HCT116 (cell line): Measurements from ENCODE around the gene EDA2R. TPM values are rescaled to one million over a fixed set of nuclear protein-coding genes. Genes with fewer than 3 reads are reported as not detected.

ENCODE experiments used
- ATAC-seq: fragments of 200-7000 bp; cut with Tn5 transposase; 2 replicates; pipeline ENCODE4 v1.9.1; 2020; ENCODE audit warnings: mild to moderate bottlenecking, moderate library complexity
- BruUV-seq: library from RNA; stranded (reverse); fragments of 400-500 nt; replicated peaks from 2 replicates; lab custom pipeline; 2021; lab: Mats Ljungman, UMichigan
- CTCF ChIA-PET: fragments of 300-600 bp; sonication (Branson Sonifier 250); formaldehyde crosslinking; loops from one replicate; lab custom pipeline; 2021; ENCODE audit warnings: antibody characterized with exemption; lab: Charles Lee
- POLR2A ChIA-PET: fragments of 300-600, 350-600 bp; sonication (Branson Sonifier 250); formaldehyde crosslinking; loops from one replicate; lab custom pipeline; 2021; ENCODE audit warnings: antibody characterized with exemption; lab: Charles Lee
- RAD21 ChIA-PET, 2 experiments: fragments of 300-600 bp; sonication (Branson Sonifier 250); formaldehyde crosslinking; loops; one replicate each; lab custom pipeline; 2023; ENCODE audit warnings: low total read pairs in 2 of 2; ENCODE audit not compliant: uncharacterized antibody in 2 of 2, unreplicated experiment in 2 of 2, low non-redundant PET in 1 of 2; lab: Charles Lee
- DNase-seq: peaks from one replicate; pipeline ENCODE4 v3.0.0-alpha.2; 2010; ENCODE audit warnings: low read depth, low spot score
- H2AFZ ChIP-seq: fragments of 200-600 bp; shearing (Covaris generic), sonication (generic); 2 replicates; pipeline ENCODE4 v1.6.1; 2017; ENCODE audit warnings: low read depth, mixed run types, mixed read lengths, antibody characterized with exemption, low read length; ENCODE audit not compliant: poor library complexity, severe bottlenecking
- H3K27ac ChIP-seq: 2 replicates; pipeline ENCODE4 v1.5.1; 2012; ENCODE audit warnings: low read depth, low read length
- H3K27me3 ChIP-seq: fragments of 200-600 bp; sonication (generic); 2 replicates; pipeline ENCODE4 v1.6.1; 2016; ENCODE audit warnings: mixed run types, low read length, mixed read lengths; ENCODE audit not compliant: insufficient read depth
- H3K36me3 ChIP-seq, 2 experiments: fragments of 200-500 bp in 1 of 2; fragments of 200-600 bp in 1 of 2; sonication (Bioruptor generic) in 1 of 2; sonication (generic) in 1 of 2; 2 replicates each; pipeline versions ENCODE4 v1.5.1 to v1.6.1; 2014 to 2016; ENCODE audit warnings: low read length in 2 of 2, inconsistent platforms in 1 of 2, mixed read lengths in 1 of 2, mixed run types in 1 of 2; ENCODE audit not compliant: insufficient read depth in 2 of 2, control insufficient read depth in 1 of 2
- H3K4me1 ChIP-seq, 2 experiments: fragments of 200-600 bp in 1 of 2; sonication (generic) in 1 of 2; 2 replicates each; pipeline versions ENCODE4 v1.5.1 to v1.6.1; 2012 to 2017; ENCODE audit warnings: low read length in 2 of 2, inconsistent platforms in 1 of 2, mild to moderate bottlenecking in 1 of 2, mixed read lengths in 1 of 2, mixed run types in 1 of 2, moderate library complexity in 1 of 2; ENCODE audit not compliant: insufficient read depth in 2 of 2, control insufficient read depth in 1 of 2
- H3K4me2 ChIP-seq: fragments of 200-600 bp; sonication (generic); 2 replicates; pipeline ENCODE4 v1.6.1; 2017; ENCODE audit warnings: mixed run types, low read length, mixed read lengths
- H3K4me3 ChIP-seq, 2 experiments: fragments of 200-600 bp in 1 of 2; sonication (generic) in 1 of 2; replicated peaks in 1 of 2; 2 replicates each; pipeline ENCODE4 v1.5.1; 2011 to 2016; ENCODE audit warnings: low read length in 2 of 2, control low read depth in 1 of 2, low read depth in 1 of 2, mild to moderate bottlenecking in 1 of 2, mixed read lengths in 1 of 2, mixed run types in 1 of 2
- H3K79me2 ChIP-seq: fragments of 200-600 bp; sonication (generic); 2 replicates; pipeline ENCODE4 v1.6.1; 2017; ENCODE audit warnings: mild to moderate bottlenecking, mixed run types, low read length, moderate library complexity, mixed read lengths; ENCODE audit not compliant: insufficient read depth
- H3K9ac ChIP-seq: fragments of 200-600 bp; sonication (generic); 2 replicates; pipeline ENCODE4 v1.6.1; 2016; ENCODE audit warnings: low read length, mixed read lengths
- H3K9me2 ChIP-seq: fragments of 200-600 bp; sonication (generic), shearing (Covaris generic); 2 replicates; pipeline ENCODE4 v1.6.1; 2017; ENCODE audit warnings: mixed run types, mild to moderate bottlenecking, moderate library complexity; ENCODE audit not compliant: insufficient read depth
- H3K9me3 ChIP-seq, 2 experiments: fragments of 200-500 bp in 1 of 2; fragments of 200-600 bp in 1 of 2; sonication (Bioruptor generic) in 1 of 2; sonication (generic) in 1 of 2; 2 replicates each; pipeline ENCODE4 v1.6.1; 2014 to 2017; ENCODE audit warnings: low read length in 2 of 2, mixed read lengths in 2 of 2, inconsistent platforms in 1 of 2, low read depth in 1 of 2, mild to moderate bottlenecking in 1 of 2, mixed run types in 1 of 2, moderate library complexity in 1 of 2; ENCODE audit not compliant: control insufficient read depth in 1 of 2, insufficient read depth in 1 of 2
- H4K20me1 ChIP-seq: fragments of 200-600 bp; sonication (generic), shearing (Covaris generic); 2 replicates; pipeline ENCODE4 v1.6.1; 2017; ENCODE audit warnings: mixed run types, mild to moderate bottlenecking, moderate library complexity; ENCODE audit not compliant: insufficient read depth
- ATF3 ChIP-seq: IDR thresholded peaks from 2 replicates; pipeline ENCODE4 v1.6.1; 2012
- CBX3 ChIP-seq: IDR thresholded peaks from 2 replicates; pipeline ENCODE4 v1.6.1; 2012; ENCODE audit warnings: low read depth
- CEBPB ChIP-seq: IDR thresholded peaks from 2 replicates; pipeline ENCODE4 v1.6.1; 2012; ENCODE audit warnings: low read depth
- EGR1 ChIP-seq: IDR thresholded peaks from 2 replicates; pipeline ENCODE4 v1.6.1; 2012; ENCODE audit warnings: low read depth
- ELF1 ChIP-seq: IDR thresholded peaks from 2 replicates; pipeline ENCODE4 v1.6.1; 2012; ENCODE audit warnings: low read depth, borderline replicate concordance
- EZH2phosphoT487 ChIP-seq: fragments of 200-600 bp; IDR thresholded peaks from 2 replicates; pipeline ENCODE4 v1.6.1; 2018; ENCODE audit warnings: antibody characterized with exemption, borderline replicate concordance
- FOSL1 ChIP-seq: IDR thresholded peaks from 2 replicates; pipeline ENCODE4 v1.6.1; 2012; ENCODE audit warnings: low read depth
- MAX ChIP-seq: IDR thresholded peaks from 2 replicates; pipeline ENCODE4 v1.6.1; 2012
- POLR2A ChIP-seq: IDR thresholded peaks from 2 replicates; pipeline ENCODE4 v1.7.0; 2011; ENCODE audit warnings: borderline replicate concordance; ENCODE audit not compliant: insufficient read depth, insufficient read length; ENCODE audit errors: extremely low read depth
- POLR2AphosphoS5 ChIP-seq: IDR thresholded peaks from 2 replicates; pipeline ENCODE4 v1.6.1; 2011; ENCODE audit warnings: mild to moderate bottlenecking, low read depth, low read length, moderate library complexity
- RAD21 ChIP-seq: IDR thresholded peaks from 2 replicates; pipeline ENCODE4 v1.6.1; 2012; ENCODE audit warnings: low read depth, mild to moderate bottlenecking
- REST ChIP-seq: IDR thresholded peaks from 2 replicates; pipeline ENCODE4 v1.6.1; 2012; ENCODE audit warnings: low read depth
- SIN3A ChIP-seq: IDR thresholded peaks from 2 replicates; pipeline ENCODE4 v1.6.1; 2012; ENCODE audit warnings: low read depth
- SRF ChIP-seq: IDR thresholded peaks from 2 replicates; pipeline ENCODE4 v1.6.1; 2012; ENCODE audit warnings: low read depth
- TCF7L2 ChIP-seq: IDR thresholded peaks from 2 replicates; pipeline ENCODE4 v1.7.0; 2011; ENCODE audit warnings: borderline replicate concordance, inconsistent platforms; ENCODE audit not compliant: insufficient read depth, insufficient read length; ENCODE audit errors: extremely low read depth
- YY1 ChIP-seq: IDR thresholded peaks from 2 replicates; pipeline ENCODE4 v1.6.1; 2011; ENCODE audit warnings: low read length, low read depth, moderate library complexity, mild to moderate bottlenecking; ENCODE audit not compliant: insufficient replicate concordance; ENCODE audit errors: extremely low read depth
- ZFX ChIP-seq: fragments of 450-650 bp; IDR thresholded peaks from 2 replicates; pipeline ENCODE4 v1.6.1; 2017
- ZNF274 ChIP-seq: fragments of 200-500 bp; sonication (Bioruptor generic); IDR thresholded peaks from 2 replicates; pipeline ENCODE4 v1.6.1; 2014; ENCODE audit warnings: mild to moderate bottlenecking, low read depth, low read length, inconsistent platforms
- intact Hi-C: fragments of 100-400 bp; cut with micrococcal nuclease; formaldehyde crosslinking; loops from 2 replicates; pipeline ENCODE4 v1.10.0; 2022
- total RNA-seq: library from RNA; stranded (reverse); gene quantifications from one replicate; pipeline ENCODE4 v1.2.1, GENCODE V29; 2021; ENCODE audit not compliant: unreplicated experiment

The EDA2R gene
- total RNA-seq, 1 experiment from 2014 or later: not detected

GRCh38 chrX:66633541-66633940 is 5.3 kb downstream of the EDA2R start:
- BruUV-seq: no TSS peak
- Histone ChIP-seq H3K27ac (no peak overlapping the region), H3K79me2 (no peaks in the 10 kb centered on the region), H4K20me1 (no peaks in the 10 kb centered on the region), H2AFZ (no peak overlapping the region), H3K9me3 (no peaks in the 10 kb centered on the region), H3K4me3 (no peak overlapping the region), H3K9ac (no peak overlapping the region), H3K4me2 (no peak overlapping the region), H3K9me2 (no peaks in the 10 kb centered on the region), H3K4me1 (no peaks in the 10 kb centered on the region), H3K27me3 (no peaks in the 10 kb centered on the region), H3K36me3 (no peaks in the 10 kb centered on the region)
- ChIA-PET POLR2A (no interaction called here), RAD21 (no interaction called here), CTCF (no interaction called here)
- TF ChIP-seq RAD21 (no peak), FOSL1 (no peak)
- no peak for ATAC-seq
- intact Hi-C loops: no loop called here
- DNase-seq: no peak

GRCh38 chrX:66632981-66633380 is 5.9 kb downstream of the EDA2R start:
- no peak overlapping the region for H3K4me3 ChIP-seq
- intact Hi-C loops: no loop called here
- TF ChIP-seq POLR2AphosphoS5: no peak
- TF ChIP-seq EZH2phosphoT487: no peak
- no peak for TF ChIP-seq TCF7L2
- TF ChIP-seq ZNF274: no peak
- TF ChIP-seq SIN3A: no peak
- no peak for TF ChIP-seq MAX
- no peak for TF ChIP-seq ATF3
- TF ChIP-seq YY1: no peak
- TF ChIP-seq RAD21: no peak
- no peak for TF ChIP-seq ZFX
- no peak for TF ChIP-seq POLR2A
- TF ChIP-seq SRF: no peak
- TF ChIP-seq REST: no peak
- TF ChIP-seq EGR1: no peak
- TF ChIP-seq CEBPB: no peak
- no peak for TF ChIP-seq ELF1
- no peak for TF ChIP-seq CBX3

More at GRCh38 chrX:66632981-66633380, 5.9 kb downstream of the EDA2R start:
- BruUV-seq: no TSS peak
- ATAC-seq: no peak
- no peaks in the 10 kb centered on the region for H3K27me3 ChIP-seq
- no peaks in the 10 kb centered on the region for H3K79me2 ChIP-seq
- H3K27ac ChIP-seq: no peak overlapping the region
- CTCF ChIA-PET: no interaction called here
- no peaks in the 10 kb centered on the region for H3K4me1 ChIP-seq
- no peaks in the 10 kb centered on the region for H4K20me1 ChIP-seq
- no peak for DNase-seq
- H3K9me3 ChIP-seq: no peaks in the 10 kb centered on the region
- H2AFZ ChIP-seq: no peak overlapping the region
- H3K9ac ChIP-seq: no peak overlapping the region
- no peaks in the 10 kb centered on the region for H3K9me2 ChIP-seq
- no peaks in the 10 kb centered on the region for H3K36me3 ChIP-seq
- H3K4me2 ChIP-seq: no peak overlapping the region
- POLR2A ChIA-PET: no interaction called here
- RAD21 ChIA-PET: no interaction called here
